Osteocyte (in vitro differentiated cells): ENCODE measurements around the gene SEZ6L. TPM values are rescaled to one million over a fixed set of nuclear protein-coding genes. Genes with fewer than 3 reads are reported as not detected.

ENCODE experiments used
- DNase-seq: peaks from one replicate; pipeline ENCODE4 v3.0.0; 2021; ENCODE audit warnings: mixed read lengths; ENCODE audit not compliant: unreplicated experiment; ENCODE audit errors: extremely low spot score
- H3K27ac Mint-ChIP-seq: one replicate; pipeline ENCODE4 v1.8.0; 2021; ENCODE audit warnings: mild to moderate bottlenecking, mixed read lengths; ENCODE audit not compliant: unreplicated experiment
- H3K27me3 Mint-ChIP-seq: one replicate; pipeline ENCODE4 v1.8.0; 2021; ENCODE audit warnings: mixed read lengths; ENCODE audit not compliant: unreplicated experiment
- H3K36me3 Mint-ChIP-seq: one replicate; pipeline ENCODE4 v1.8.0; 2021; ENCODE audit warnings: mixed read lengths; ENCODE audit not compliant: unreplicated experiment
- H3K4me1 Mint-ChIP-seq: one replicate; pipeline ENCODE4 v1.8.0; 2021; ENCODE audit warnings: mixed read lengths; ENCODE audit not compliant: unreplicated experiment
- H3K4me3 Mint-ChIP-seq: one replicate; pipeline ENCODE4 v1.8.0; 2021; ENCODE audit warnings: mild to moderate bottlenecking, moderate library complexity, mixed read lengths; ENCODE audit not compliant: unreplicated experiment
- H3K9me3 Mint-ChIP-seq: one replicate; pipeline ENCODE4 v1.8.0; 2021; ENCODE audit warnings: mixed read lengths; ENCODE audit not compliant: unreplicated experiment
- CTCF ChIP-seq: fragments of 200-600 bp; sonication (generic); IDR thresholded peaks from 2 replicates; pipeline ENCODE4 v1.5.0; 2021; ENCODE audit warnings: antibody characterized with exemption, mild to moderate bottlenecking, moderate library complexity
- total RNA-seq: library from RNA; stranded (reverse); gene quantifications from 2 replicates; pipeline ENCODE4 v1.2.1, GENCODE V29; 2021

Gene SEZ6L
- total RNA-seq, 1 donor from 2014 or later = not detected

GRCh38 chr22:26298605-26299310 lies 129.5 kb downstream of the SEZ6L start:
- H3K27me3 Mint-ChIP-seq = peaks cover 41% of the 10 kb centered on the region
- TF ChIP-seq CTCF = no peak

GRCh38 chr22:26302726-26303125 lies 133.5 kb downstream of the SEZ6L start:
- Mint-ChIP-seq H3K4me3 (no peak overlapping the region), H3K27me3 (peaks cover 39% of the 10 kb centered on the region), H3K4me1 (no peaks in the 10 kb centered on the region), H3K36me3 (no peaks in the 10 kb centered on the region), H3K27ac (no peak overlapping the region), H3K9me3 (no peaks in the 10 kb centered on the region)
- TF ChIP-seq CTCF = no peak
- DNase-seq = no peak

More at GRCh38 chr22:26298605-26299310, 129.5 kb downstream of the SEZ6L start:
- no peak for DNase-seq
- no peak overlapping the region for H3K4me3 Mint-ChIP-seq
- no peaks in the 10 kb centered on the region for H3K36me3 Mint-ChIP-seq
- H3K4me1 Mint-ChIP-seq = no peaks in the 10 kb centered on the region
- H3K9me3 Mint-ChIP-seq = no peaks in the 10 kb centered on the region
- no peak overlapping the region for H3K27ac Mint-ChIP-seq

- Mint-ChIP-seq H3K27me3 (peaks cover 42% of the 10 kb centered on the region), H3K27ac (no peak overlapping the region), H3K4me3 (no peak overlapping the region), H3K4me1 (no peaks in the 10 kb centered on the region), H3K9me3 (no peaks in the 10 kb centered on the region), H3K36me3 (no peaks in the 10 kb centered on the region)
- no peak for DNase-seq
- no peak for TF ChIP-seq CTCF
Measured at GRCh38 chr22:26303475-26303874, 134.2 kb downstream of the SEZ6L start.

GRCh38 chr22:26304730-26305129 lies 135.5 kb downstream of the SEZ6L start:
- DNase-seq = no peak
- Mint-ChIP-seq H3K27ac (no peak overlapping the region), H3K27me3 (peaks cover 33% of the 10 kb centered on the region), H3K4me3 (no peak overlapping the region), H3K4me1 (no peaks in the 10 kb centered on the region), H3K36me3 (no peaks in the 10 kb centered on the region), H3K9me3 (no peaks in the 10 kb centered on the region)
- no peak for TF ChIP-seq CTCF

GRCh38 chr22:26308467-26308866 lies 139.2 kb downstream of the SEZ6L start:
- TF ChIP-seq CTCF = no peak
- Mint-ChIP-seq H3K4me1 (no peaks in the 10 kb centered on the region), H3K36me3 (no peaks in the 10 kb centered on the region), H3K4me3 (no peak overlapping the region), H3K9me3 (no peaks in the 10 kb centered on the region), H3K27me3 (peaks cover 29% of the 10 kb centered on the region), H3K27ac (no peak overlapping the region)
- DNase-seq = no peak
